Stomach (tissue), 9 donors: ENCODE data around the gene TSGA10. TPM values are rescaled to one million over a fixed set of nuclear protein-coding genes. Genes with fewer than 3 reads are reported as not detected.

ENCODE experiments used
- DNase-seq, 2 donors: peaks; one replicate each; pipeline versions ENCODE4 v3.0.0 to v3.0.0-alpha.2; 2013 to 2019
- H3K27ac ChIP-seq, 5 donors: fragments of 200-600 bp in 4 of 5; sonication (generic) in 4 of 5; one replicate each; pipeline ENCODE4 v1.5.1; 2013 to 2019; ENCODE audit warnings: mild to moderate bottlenecking in 1 of 5, moderate library complexity in 1 of 5
- H3K27me3 ChIP-seq, 3 donors: fragments of 200-600 bp; sonication (generic); one replicate each; pipeline ENCODE4 v1.5.1; 2017 to 2019; ENCODE audit warnings: mixed run types in 1 of 3
- H3K36me3 ChIP-seq, 4 donors: fragments of 200-600 bp; sonication (generic); 1 replicate in 3 of 4; 2 replicates in 1 of 4; pipeline ENCODE4 v1.5.1; 2016 to 2019
- H3K4me1 ChIP-seq, 4 donors: fragments of 200-600 bp; sonication (generic); one replicate each; pipeline ENCODE4 v1.5.1; 2016 to 2019
- H3K4me3 ChIP-seq, 4 donors: fragments of 200-600 bp; sonication (generic) in 3 of 4; one replicate each; pipeline ENCODE4 v1.5.1; 2016 to 2019; ENCODE audit warnings: mild to moderate bottlenecking in 1 of 4
- H3K9me3 ChIP-seq, 4 donors: fragments of 200-600 bp; sonication (generic); one replicate each; pipeline ENCODE4 v1.5.1; 2016 to 2019
- EP300 ChIP-seq: sonication (generic); formaldehyde crosslinking; IDR thresholded peaks from one replicate; pipeline ENCODE4 v1.6.1; 2017; ENCODE audit warnings: antibody characterized with exemption
- POLR2A ChIP-seq, 4 donors: fragments of 450-650 bp; IDR thresholded peaks; one replicate each; pipeline ENCODE4 v1.6.1; 2016; ENCODE audit warnings: antibody characterized with exemption in 4 of 4, control low read depth in 2 of 4, mild to moderate bottlenecking in 1 of 4, moderate library complexity in 1 of 4
- POLR2AphosphoS5 ChIP-seq, 3 donors: sonication (generic); formaldehyde crosslinking; IDR thresholded peaks; one replicate each; pipeline ENCODE4 v1.6.1; 2016; ENCODE audit warnings: antibody characterized with exemption in 3 of 3
- WGBS, 5 donors: extraction: QIAGEN DNeasy Blood & Tissue Kit in 3 of 5; methylation state at CpG; one replicate each; pipeline versions ENCODE4 v1.1.5 to v1.1.7; 2013 to 2018; 5-methylcytosine and 5-hydroxymethylcytosine counted together
- intact Hi-C: fragments of 100-400 bp; cut with DNase I; formaldehyde crosslinking; loops from one replicate; pipeline ENCODE4 v1.15.1; 2023; ENCODE audit warnings: low total_unique reads
- polyA plus RNA-seq, 3 donors: library from polyadenylated mRNA; stranded (reverse); fragments of 200-250 nt; gene quantifications; one replicate each; pipeline ENCODE4 v1.2.3, GENCODE V29; 2013
- total RNA-seq, 5 donors: library from RNA; depleted of rRNA; stranded (reverse); fragments of >200 nt; gene quantifications; one replicate each; pipeline versions ENCODE4 v1.1.0 to v1.2.3, GENCODE V29; 2014 to 2016
- TF ChIP-seq, protein P1 (sequence below), 7 experiments: fragments of 450-650 bp in 4 of 7; fragments of 200-600 bp in 3 of 7; sonication (generic) in 3 of 7; IDR thresholded peaks; one replicate each; pipeline ENCODE4 v1.5.1; 2016 to 2019; ENCODE audit warnings: antibody characterized with exemption in 7 of 7, control low read depth in 2 of 7, mild to moderate bottlenecking in 1 of 7
- donor health status: healthy with polysubstance abuse.
- donor health status: Bipolar disorder and iron deficiency.
- donor health status: healthy.

The TSGA10 gene
- total and polyA plus RNA-seq, 8 donors = 1.3 to 19.3 (median 5.4) TPM

DNA sequence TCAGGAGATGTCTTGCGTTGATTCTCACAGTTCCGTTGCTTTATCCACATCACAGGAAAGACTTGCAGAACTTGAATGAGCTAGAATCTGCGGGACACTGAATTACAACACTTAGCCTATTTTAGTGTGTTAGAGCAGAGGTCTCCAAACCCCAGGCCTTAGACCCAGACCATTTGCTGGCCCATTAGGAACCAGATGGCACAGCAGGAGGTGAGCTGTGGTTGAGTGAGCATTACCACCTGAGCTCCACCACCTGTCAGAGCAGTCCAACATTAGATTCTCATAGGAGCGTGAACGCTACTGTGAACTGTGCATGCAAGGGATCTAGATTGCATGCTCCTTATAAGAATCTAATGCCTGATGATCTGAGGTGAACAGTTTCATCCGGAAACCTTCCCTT is 30.1 kb upstream of the TSGA10 start:
- Histone ChIP-seq H3K4me3 (no peak overlapping the region), H3K27me3 (no peaks in the 10 kb centered on the region), H3K36me3 (peaks cover 10 to 32% (median 30%) of the 10 kb centered on the region in 4 donors), H3K4me1 (peaks cover 18 to 45% (median 34%) of the 10 kb centered on the region in 4 donors), H3K9me3 (no peaks in the 10 kb centered on the region), H3K27ac (no peak overlapping the region)
- DNase-seq = no peak
- 62 to 93% (median 77%) methylated on average over 6 of the region's 6 CpGs for WGBS, 5 donors
- TF ChIP-seq POLR2AphosphoS5 (IDR thresholded peaks at IDR 0.05) = no peak
- TF ChIP-seq, protein P1, sequence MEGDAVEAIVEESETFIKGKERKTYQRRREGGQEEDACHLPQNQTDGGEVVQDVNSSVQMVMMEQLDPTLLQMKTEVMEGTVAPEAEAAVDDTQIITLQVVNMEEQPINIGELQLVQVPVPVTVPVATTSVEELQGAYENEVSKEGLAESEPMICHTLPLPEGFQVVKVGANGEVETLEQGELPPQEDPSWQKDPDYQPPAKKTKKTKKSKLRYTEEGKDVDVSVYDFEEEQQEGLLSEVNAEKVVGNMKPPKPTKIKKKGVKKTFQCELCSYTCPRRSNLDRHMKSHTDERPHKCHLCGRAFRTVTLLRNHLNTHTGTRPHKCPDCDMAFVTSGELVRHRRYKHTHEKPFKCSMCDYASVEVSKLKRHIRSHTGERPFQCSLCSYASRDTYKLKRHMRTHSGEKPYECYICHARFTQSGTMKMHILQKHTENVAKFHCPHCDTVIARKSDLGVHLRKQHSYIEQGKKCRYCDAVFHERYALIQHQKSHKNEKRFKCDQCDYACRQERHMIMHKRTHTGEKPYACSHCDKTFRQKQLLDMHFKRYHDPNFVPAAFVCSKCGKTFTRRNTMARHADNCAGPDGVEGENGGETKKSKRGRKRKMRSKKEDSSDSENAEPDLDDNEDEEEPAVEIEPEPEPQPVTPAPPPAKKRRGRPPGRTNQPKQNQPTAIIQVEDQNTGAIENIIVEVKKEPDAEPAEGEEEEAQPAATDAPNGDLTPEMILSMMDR (IDR thresholded peaks at IDR 0.05) = no peak
- no peak for TF ChIP-seq POLR2A (IDR thresholded peaks at IDR 0.05)
- no peak for TF ChIP-seq EP300
- intact Hi-C loops = loop anchor here (10.0 kb wide), 1 partner anchor 150 kb away; the partner anchor contains the start of genes EIF5B and TXNDC9

DNA sequence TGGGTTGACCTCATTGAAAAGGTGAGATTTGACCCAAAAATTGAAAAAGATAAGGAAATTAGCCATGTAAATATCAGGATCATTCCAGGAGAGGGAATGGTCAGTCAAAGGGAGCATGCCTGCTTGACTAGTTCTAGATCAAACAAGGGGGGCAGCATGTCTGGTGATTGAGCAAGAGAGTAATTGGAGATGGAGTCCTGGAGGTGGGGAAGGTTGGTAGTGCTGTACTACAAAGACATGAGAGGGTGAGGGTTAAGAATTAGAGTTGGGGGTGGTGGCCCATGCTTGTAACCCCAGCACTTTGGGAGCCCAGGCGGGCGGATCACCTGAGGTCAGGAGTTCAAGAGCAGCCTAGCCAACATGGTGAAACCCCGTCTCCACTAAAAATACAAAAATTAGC is 28.3 kb upstream of the TSGA10 start:
- TF ChIP-seq POLR2A (IDR thresholded peaks at IDR 0.05) (no peak), POLR2AphosphoS5 (IDR thresholded peaks at IDR 0.05) (no peak), EP300 (no peak)
- TF ChIP-seq, protein P1 (IDR thresholded peaks at IDR 0.05) = no peak
- Histone ChIP-seq H3K9me3 (no peaks in the 10 kb centered on the region), H3K36me3 (peaks cover 4 to 14% (median 13%) of the 10 kb centered on the region in 4 donors), H3K27me3 (no peaks in the 10 kb centered on the region), H3K27ac (no peak overlapping the region), H3K4me3 (no peak overlapping the region), H3K4me1 (peaks cover 29 to 60% (median 48%) of the 10 kb centered on the region in 4 donors)
- WGBS, 5 donors = 76 to 95% (median 81%) methylated on average over 3 of the region's 3 CpGs
- DNase-seq = peak in 1 of 2 donors; percentile 50
- intact Hi-C loops = loop anchor here (10.0 kb wide), 1 partner anchor 152 kb away; the partner anchor contains the start of genes EIF5B and TXNDC9

DNA sequence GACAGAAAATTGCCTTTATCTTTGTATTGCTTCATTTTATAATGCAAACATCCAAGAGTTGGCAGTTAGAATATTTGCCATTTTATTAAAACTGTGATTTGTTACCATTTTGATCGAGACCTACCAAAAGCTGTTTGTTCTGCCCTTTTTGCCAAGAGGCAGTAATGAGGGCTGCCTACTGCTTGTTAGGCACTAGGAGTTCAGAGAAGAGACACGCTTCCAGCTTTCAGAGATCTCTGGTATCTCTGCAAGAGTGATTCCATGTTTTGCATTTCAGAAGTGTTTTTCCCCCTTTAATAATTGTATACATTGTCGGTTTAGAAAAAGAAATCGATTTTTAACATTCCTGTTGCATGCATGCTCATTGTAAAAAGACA is 26.9 kb upstream of the TSGA10 start:
- H3K4me3 ChIP-seq = peak overlapping the region; percentile 63 to 89 (median 77)
- WGBS, 5 donors = 1 to 10% (median 4%) methylated on average over 4 of the region's 4 CpGs
- DNase-seq = peak in 1 of 2 donors; percentile 16
- H3K4me1 ChIP-seq = peaks cover 29 to 63% (median 50%) of the 10 kb centered on the region in 4 donors
- H3K9me3 ChIP-seq = no peaks in the 10 kb centered on the region
- H3K27me3 ChIP-seq = no peaks in the 10 kb centered on the region
- intact Hi-C loops = loop anchor here (10.0 kb wide), 1 partner anchor 153 kb away; the partner anchor contains the start of genes EIF5B and TXNDC9
- TF ChIP-seq EP300 = no peak
- TF ChIP-seq, protein P1 (IDR thresholded peaks at IDR 0.05) = no peak
- TF ChIP-seq POLR2A (IDR thresholded peaks at IDR 0.05) = no peak
- no peak for TF ChIP-seq POLR2AphosphoS5 (IDR thresholded peaks at IDR 0.05)
- H3K36me3 ChIP-seq = peaks cover 0 to under 1% (median under 1%) of the 10 kb centered on the region in 4 donors
- peak overlapping the region in 4 of 5 donors; percentile 78 to 86 (median 84) for H3K27ac ChIP-seq

DNA sequence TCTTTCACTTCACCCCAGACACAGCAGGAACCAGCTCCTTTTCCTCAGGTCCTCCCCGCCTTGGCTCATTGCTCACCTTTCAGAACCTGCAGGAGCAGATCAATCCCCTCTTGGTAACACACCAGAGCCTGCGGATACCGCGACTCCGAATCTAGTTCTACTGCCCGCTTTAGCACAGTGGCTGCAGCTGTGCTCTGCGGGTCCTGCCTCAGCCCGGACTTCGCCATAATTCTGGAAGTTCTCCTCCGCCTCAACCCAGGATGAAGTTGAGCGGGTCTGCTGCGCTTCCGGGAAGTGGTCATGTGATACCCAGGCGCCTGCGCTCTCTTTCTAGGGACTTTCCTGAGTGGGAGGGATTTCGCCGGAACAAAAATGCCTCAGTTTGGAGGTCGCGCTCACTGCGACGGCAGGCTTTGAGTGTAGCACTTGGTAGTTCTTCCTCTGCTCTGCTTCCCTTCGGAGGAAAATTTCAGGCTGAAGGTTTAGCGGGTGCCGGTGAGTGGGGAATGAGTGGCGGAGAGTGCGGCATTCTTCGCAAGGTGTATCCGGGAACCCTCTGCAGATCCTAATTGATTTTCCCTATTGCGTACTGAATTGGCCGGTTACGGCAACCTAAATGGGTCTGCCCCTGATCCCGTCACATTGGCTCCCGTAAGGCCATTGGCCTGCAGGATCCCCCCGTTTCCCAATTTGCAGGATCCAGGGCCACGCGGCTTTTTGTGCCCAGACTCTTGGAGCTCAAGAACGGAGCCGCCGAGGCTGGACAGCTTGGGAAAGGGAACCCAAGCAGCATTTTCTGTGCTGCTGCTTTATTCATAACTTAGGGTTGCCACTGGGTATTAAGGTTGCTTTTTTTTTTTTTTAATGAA is 26.2 kb upstream of the TSGA10 start, which contains the start of the genes MITD1 and MRPL30:
Gene MITD1, minus strand, starts transcription at position 304 of the 869 bp plus-strand sequence. Its CDS starts 77 bp downstream, at position 227.
Gene MRPL30, plus strand, starts transcription at position 430 of the 869 bp plus-strand sequence. CDS start 5,020 bp downstream, outside the sequence.
- Histone ChIP-seq H3K36me3 (no peaks in the 10 kb centered on the region), H3K9me3 (no peaks in the 10 kb centered on the region), H3K4me3 (peak within 1 kb of the TSS; percentile 63 to 89 (median 77)), H3K27me3 (no peaks in the 10 kb centered on the region), H3K4me1 (peaks cover 29 to 63% (median 50%) of the 10 kb centered on the region in 4 donors), H3K27ac (peak within 1 kb of the TSS; percentile 73 to 86 (median 84))
- peak; percentile 92 to 98 for DNase-seq
- intact Hi-C loops = loop anchor here (10.0 kb wide), 1 partner anchor 154 kb away; the partner anchor contains the start of genes EIF5B and TXNDC9
- 0 to 1% (median 0%) methylated on average over 32 to 39 of the region's 39 CpGs for WGBS, 5 donors
- TF ChIP-seq EP300 (no peak), POLR2A (IDR thresholded peaks at IDR 0.05) (peak in 1 of 4 donors; percentile 52), POLR2AphosphoS5 (IDR thresholded peaks at IDR 0.05) (peak; percentile 74 to 95 (median 90))
- TF ChIP-seq, protein P1 (IDR thresholded peaks at IDR 0.05) = peak in 1 of 7 experiments; percentile 15
